Activated CD4-positive, alpha-beta memory T cell treated with anti-CD3 and anti-CD28 coated beads for 36 hours (primary cell): ENCODE results near the gene ATP2C2. TPM values are rescaled to one million over a fixed set of nuclear protein-coding genes. Genes with fewer than 3 reads are reported as not detected.

Experiments
- CTCF ChIA-PET: fragments of 350-600 bp; sonication (Branson Sonifier 250); formaldehyde crosslinking; loops from one replicate; lab custom pipeline; 2021; ENCODE audit warnings: antibody characterized with exemption, inconsistent platforms; lab: Charles Lee
- POLR2A ChIA-PET: fragments of 350-600 bp; sonication (Branson Sonifier 250); formaldehyde crosslinking; loops from one replicate; lab custom pipeline; 2021; ENCODE audit warnings: antibody characterized with exemption; lab: Charles Lee
- DNase-seq: peaks from one replicate; pipeline ENCODE4 v3.0.0-alpha.2; 2020
- H3K27ac Mint-ChIP-seq: one replicate; pipeline ENCODE4 v1.8.0; 2021; ENCODE audit warnings: mixed read lengths
- H3K27me3 Mint-ChIP-seq: one replicate; pipeline ENCODE4 v1.8.0; 2021; ENCODE audit warnings: mixed read lengths
- H3K36me3 Mint-ChIP-seq: one replicate; pipeline ENCODE4 v1.8.0; 2021; ENCODE audit warnings: mixed read lengths
- H3K4me1 Mint-ChIP-seq: one replicate; pipeline ENCODE4 v1.8.0; 2021; ENCODE audit warnings: low read depth, mixed read lengths
- H3K4me3 Mint-ChIP-seq: one replicate; pipeline ENCODE4 v1.8.0; 2021; ENCODE audit warnings: mild to moderate bottlenecking, mixed read lengths
- H3K9me3 Mint-ChIP-seq: one replicate; pipeline ENCODE4 v1.8.0; 2021; ENCODE audit warnings: mixed read lengths
- intact Hi-C: fragments of 100-400 bp; cut with micrococcal nuclease; formaldehyde crosslinking; loops from one replicate; pipeline ENCODE4 v1.15.1; 2023
- total RNA-seq, 2 experiments: library from RNA; stranded (reverse); gene quantifications; one replicate each; pipeline ENCODE4 v1.2.3, GENCODE V29; 2021

The ATP2C2 gene
- total RNA-seq, 2 experiments from 2014 or later: not detected

- H3K36me3 Mint-ChIP-seq: no peaks in the 10 kb centered on the region
- CTCF ChIA-PET: no interaction called here
These were observed 19.9 kb upstream of the ATP2C2 start for GRCh38 chr16:84348386-84348888.

DNA sequence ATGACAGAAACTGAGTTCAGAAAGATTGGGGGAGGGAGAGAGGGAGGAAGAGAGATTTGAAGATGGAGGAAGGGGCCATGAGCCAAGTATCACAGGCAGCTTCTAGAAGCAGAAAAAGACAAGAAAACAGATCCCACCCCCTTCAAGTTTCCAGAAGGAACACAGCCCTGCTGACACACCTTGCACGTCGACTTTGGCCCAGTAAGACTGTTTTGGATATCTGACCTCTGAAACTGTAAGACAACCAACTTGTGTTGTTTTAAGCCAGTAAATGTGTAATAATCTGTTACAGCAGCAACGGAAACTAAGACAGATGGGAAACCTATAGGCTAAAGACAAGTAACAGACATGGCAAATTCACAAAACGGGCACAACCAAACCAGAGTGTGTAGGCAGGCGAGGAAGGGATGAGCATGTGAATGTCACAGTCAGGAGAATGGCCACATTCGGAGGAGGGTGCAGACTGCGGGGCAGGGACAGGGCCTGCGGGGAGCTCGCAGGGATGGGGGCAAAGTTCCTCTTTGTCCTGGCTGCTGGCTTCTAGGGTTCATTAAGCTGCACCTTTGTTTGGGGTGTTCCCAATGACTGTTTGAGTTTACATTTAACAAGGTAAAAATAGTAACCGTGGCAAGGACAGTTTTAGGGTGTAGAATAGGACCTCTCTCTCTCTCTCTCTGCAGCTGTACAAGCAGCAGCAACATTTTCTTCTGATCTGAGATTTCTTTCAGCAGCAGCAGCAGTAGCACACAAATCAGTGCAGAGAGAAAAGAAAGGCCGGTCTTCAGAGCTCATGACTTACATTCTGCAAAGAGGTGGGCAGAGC lies 18.3 kb upstream of the ATP2C2 start:
- POLR2A ChIA-PET: no interaction called here
- no peaks in the 10 kb centered on the region for H3K9me3 Mint-ChIP-seq
- intact Hi-C loops: no loop called here
- H3K36me3 Mint-ChIP-seq: no peaks in the 10 kb centered on the region
- no peaks in the 10 kb centered on the region for H3K4me1 Mint-ChIP-seq
- no peak overlapping the region for H3K27ac Mint-ChIP-seq
- H3K27me3 Mint-ChIP-seq: peaks cover 6% of the 10 kb centered on the region
- CTCF ChIA-PET: no interaction called here
- no peak overlapping the region for H3K4me3 Mint-ChIP-seq
- DNase-seq: no peak

More at GRCh38 chr16:84348386-84348888, 19.9 kb upstream of the ATP2C2 start:
- intact Hi-C loops: no loop called here
- POLR2A ChIA-PET: no interaction called here
- Mint-ChIP-seq H3K27ac (no peak overlapping the region), H3K4me3 (no peak overlapping the region), H3K27me3 (peaks cover 6% of the 10 kb centered on the region), H3K4me1 (no peaks in the 10 kb centered on the region), H3K9me3 (no peaks in the 10 kb centered on the region)
- no peak for DNase-seq

- intact Hi-C loops: no loop called here
- Mint-ChIP-seq H3K27me3 (peaks cover 6% of the 10 kb centered on the region), H3K36me3 (no peaks in the 10 kb centered on the region), H3K27ac (no peak overlapping the region), H3K4me3 (no peak overlapping the region), H3K4me1 (no peaks in the 10 kb centered on the region), H3K9me3 (no peaks in the 10 kb centered on the region)
- ChIA-PET POLR2A (no interaction called here), CTCF (no interaction called here)
- DNase-seq: no peak
These were observed 17.5 kb upstream of the ATP2C2 start for GRCh38 chr16:84350685-84351400.

GRCh38 chr16:84351630-84352029 lies 16.7 kb upstream of the ATP2C2 start:
- ChIA-PET CTCF (no interaction called here), POLR2A (no interaction called here)
- Mint-ChIP-seq H3K36me3 (no peaks in the 10 kb centered on the region), H3K27me3 (peaks cover 4% of the 10 kb centered on the region), H3K9me3 (no peaks in the 10 kb centered on the region), H3K4me3 (no peak overlapping the region), H3K4me1 (no peaks in the 10 kb centered on the region), H3K27ac (no peak overlapping the region)
- no peak for DNase-seq
- intact Hi-C loops: no loop called here

- Mint-ChIP-seq H3K27ac (no peak overlapping the region), H3K9me3 (no peaks in the 10 kb centered on the region), H3K36me3 (no peaks in the 10 kb centered on the region), H3K27me3 (no peaks in the 10 kb centered on the region), H3K4me3 (no peak overlapping the region), H3K4me1 (peaks cover 5% of the 10 kb centered on the region)
- intact Hi-C loops: no loop called here
- CTCF ChIA-PET: no interaction called here
- DNase-seq: no peak
- POLR2A ChIA-PET: no interaction called here
These were observed 14.0 kb upstream of the ATP2C2 start for GRCh38 chr16:84354306-84354705.

DNA sequence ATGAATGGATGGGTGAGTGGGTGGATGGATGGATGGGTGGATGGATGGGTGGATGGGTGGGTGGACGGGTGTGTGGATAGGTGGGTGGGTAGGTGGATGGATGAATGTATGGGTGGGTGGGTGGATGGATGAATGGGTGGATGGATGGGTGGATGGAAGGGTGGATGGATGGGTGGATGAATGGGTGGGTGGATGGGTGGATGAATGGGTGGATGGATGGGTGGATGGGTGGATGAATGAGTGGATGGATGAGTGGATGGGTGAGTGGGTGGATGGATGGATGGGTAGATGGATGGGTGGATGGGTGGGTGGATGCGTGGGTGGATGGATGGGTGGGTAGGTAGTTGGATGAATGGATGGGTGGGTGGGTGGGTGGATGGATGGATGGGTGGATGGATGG lies 13.2 kb upstream of the ATP2C2 start:
- Mint-ChIP-seq H3K36me3 (no peaks in the 10 kb centered on the region), H3K9me3 (no peaks in the 10 kb centered on the region), H3K27me3 (peaks cover under 1% of the 10 kb centered on the region), H3K4me3 (no peak overlapping the region), H3K4me1 (peaks cover 13% of the 10 kb centered on the region), H3K27ac (no peak overlapping the region)
- DNase-seq: no peak
- CTCF ChIA-PET: no interaction called here
- intact Hi-C loops: no loop called here
- POLR2A ChIA-PET: no interaction called here

- H3K27ac Mint-ChIP-seq: no peak overlapping the region
- no peak for DNase-seq
- CTCF ChIA-PET: no interaction called here
- H3K9me3 Mint-ChIP-seq: no peaks in the 10 kb centered on the region
- H3K36me3 Mint-ChIP-seq: no peaks in the 10 kb centered on the region
- no peak overlapping the region for H3K4me3 Mint-ChIP-seq
- intact Hi-C loops: no loop called here
- peaks cover 2% of the 10 kb centered on the region for H3K27me3 Mint-ChIP-seq
- peaks cover 23% of the 10 kb centered on the region for H3K4me1 Mint-ChIP-seq
- POLR2A ChIA-PET: no interaction called here
These were observed 12.2 kb upstream of the ATP2C2 start for GRCh38 chr16:84356176-84356575.

GRCh38 chr16:84356591-84357116 lies 11.7 kb upstream of the ATP2C2 start:
- Mint-ChIP-seq H3K4me3 (no peak overlapping the region), H3K27me3 (peaks cover 2% of the 10 kb centered on the region), H3K9me3 (no peaks in the 10 kb centered on the region), H3K36me3 (no peaks in the 10 kb centered on the region), H3K27ac (no peak overlapping the region), H3K4me1 (peaks cover 23% of the 10 kb centered on the region)
- no peak for DNase-seq
- ChIA-PET CTCF (no interaction called here), POLR2A (no interaction called here)
- intact Hi-C loops: no loop called here

DNA sequence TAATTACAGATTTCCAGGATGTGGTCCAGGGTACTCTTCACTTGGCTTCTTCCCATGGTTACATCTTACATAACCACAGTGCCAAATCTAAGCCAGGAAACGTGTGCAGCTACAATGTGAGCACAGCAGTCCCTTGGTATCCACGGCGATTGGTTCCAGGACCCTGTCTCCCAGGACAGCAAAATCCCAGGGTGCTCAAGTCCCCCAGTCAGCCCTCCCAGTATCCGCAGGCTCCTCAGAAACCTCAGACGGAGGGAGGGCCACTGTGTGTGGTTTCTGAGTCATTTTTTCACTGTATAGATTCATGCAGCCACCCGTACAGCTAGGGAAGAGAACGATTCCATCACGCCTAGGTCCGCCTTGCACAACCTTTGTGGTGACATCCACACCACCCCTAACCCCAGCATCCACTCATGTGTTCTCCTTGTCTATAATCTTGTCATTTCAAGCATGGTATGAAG lies 11.1 kb upstream of the ATP2C2 start:
- no peaks in the 10 kb centered on the region for H3K36me3 Mint-ChIP-seq
- DNase-seq: peak; percentile 67

DNA sequence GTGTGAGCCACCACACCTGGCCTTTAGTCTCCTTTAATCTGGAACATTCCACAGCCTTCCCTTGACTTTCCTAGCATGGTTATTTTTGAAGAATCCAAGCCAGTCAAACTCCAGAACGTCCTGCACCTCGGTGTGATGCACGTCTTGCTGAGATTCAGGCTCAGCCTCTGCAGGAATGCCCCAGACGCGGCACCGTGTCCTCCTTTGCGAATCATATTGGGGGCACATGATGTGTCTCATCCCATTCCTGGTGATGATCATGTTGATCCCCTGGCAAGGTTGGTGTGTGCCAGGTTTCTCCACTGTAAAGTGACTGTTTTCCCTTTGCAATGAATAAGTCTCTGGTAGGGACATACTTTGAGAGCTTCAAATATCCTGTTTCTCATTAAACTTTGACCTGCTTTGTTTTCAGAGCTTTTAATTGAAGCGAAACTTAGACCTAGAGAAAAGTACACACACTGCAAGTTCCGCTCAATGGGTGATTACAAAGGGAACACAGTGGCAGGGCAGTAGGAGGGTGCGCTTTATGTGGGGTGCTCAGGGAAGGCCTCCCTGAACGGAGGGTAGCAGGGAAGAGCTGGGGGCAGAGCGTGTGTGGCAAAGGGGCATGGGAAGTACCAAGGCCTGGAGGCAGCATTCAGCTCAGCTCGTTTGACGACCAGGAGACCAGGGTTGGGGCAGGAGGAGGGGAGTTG lies 9.6 kb upstream of the ATP2C2 start:
- POLR2A ChIA-PET: no interaction called here
- Mint-ChIP-seq H3K27ac (no peak overlapping the region), H3K9me3 (no peaks in the 10 kb centered on the region)

More for the DNA sequence above, 11.1 kb upstream of the ATP2C2 start:
- no peak overlapping the region for H3K27ac Mint-ChIP-seq
- peaks cover 23% of the 10 kb centered on the region for H3K4me1 Mint-ChIP-seq
- no peaks in the 10 kb centered on the region for H3K9me3 Mint-ChIP-seq
- peaks cover 2% of the 10 kb centered on the region for H3K27me3 Mint-ChIP-seq
- intact Hi-C loops: no loop called here
- ChIA-PET POLR2A (no interaction called here), CTCF (no interaction called here)
- H3K4me3 Mint-ChIP-seq: no peak overlapping the region

DNA sequence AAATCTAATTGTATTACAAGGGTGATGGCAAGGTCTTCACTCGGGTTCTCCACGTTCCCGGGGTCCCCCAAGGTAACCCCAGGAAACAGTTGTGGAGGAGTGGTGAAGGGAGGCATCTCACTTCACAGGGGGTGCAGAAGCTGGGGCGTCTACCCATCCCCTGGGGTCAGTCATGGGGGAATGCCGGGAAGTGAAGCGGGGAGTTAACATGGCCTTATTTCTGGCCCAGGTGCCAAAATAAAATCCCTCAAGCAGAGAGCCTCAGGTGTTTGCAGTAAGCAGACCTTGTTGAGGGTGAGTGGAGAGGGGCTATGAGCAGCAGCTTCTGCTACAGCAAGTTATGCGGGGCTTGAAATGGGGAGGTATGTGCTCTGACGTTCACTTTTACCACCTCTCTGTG lies 9.0 kb upstream of the ATP2C2 start:
- Mint-ChIP-seq H3K36me3 (no peaks in the 10 kb centered on the region), H3K9me3 (no peaks in the 10 kb centered on the region), H3K4me1 (peaks cover 23% of the 10 kb centered on the region), H3K27me3 (peaks cover 3% of the 10 kb centered on the region), H3K4me3 (no peak overlapping the region), H3K27ac (no peak overlapping the region)
- intact Hi-C loops: no loop called here
- ChIA-PET POLR2A (no interaction called here), CTCF (no interaction called here)
- DNase-seq: no peak

More for the DNA sequence above, 9.6 kb upstream of the ATP2C2 start:
- H3K27me3 Mint-ChIP-seq: peaks cover 2% of the 10 kb centered on the region
- peaks cover 23% of the 10 kb centered on the region for H3K4me1 Mint-ChIP-seq
- intact Hi-C loops: no loop called here
- CTCF ChIA-PET: no interaction called here
- H3K36me3 Mint-ChIP-seq: no peaks in the 10 kb centered on the region
- no peak overlapping the region for H3K4me3 Mint-ChIP-seq
- no peak for DNase-seq

DNA sequence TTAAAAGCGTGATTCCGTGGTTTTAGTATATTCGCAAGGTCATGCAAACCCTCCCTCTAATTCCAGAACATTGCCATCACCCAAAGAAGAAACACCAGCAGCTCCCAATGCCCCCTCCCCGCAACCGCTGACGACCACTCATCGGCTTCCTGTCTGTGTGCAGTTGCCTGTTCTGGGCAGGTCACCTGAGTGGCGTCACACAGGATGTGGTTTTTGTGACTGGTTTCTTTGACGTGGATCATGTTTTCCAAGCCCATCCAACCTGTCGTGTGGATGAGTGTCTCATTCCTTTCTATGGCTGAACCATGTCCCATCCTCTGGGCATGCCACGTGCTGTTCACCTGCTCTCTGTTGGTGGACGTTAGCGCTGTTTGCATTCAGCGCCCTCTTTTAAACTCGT lies 8.2 kb upstream of the ATP2C2 start:
- H3K9me3 Mint-ChIP-seq: no peaks in the 10 kb centered on the region
- peak; percentile 83 for DNase-seq
- H3K4me1 Mint-ChIP-seq: peaks cover 23% of the 10 kb centered on the region
- ChIA-PET CTCF (no interaction called here), POLR2A (no interaction called here)
- no peaks in the 10 kb centered on the region for H3K36me3 Mint-ChIP-seq
- H3K27ac Mint-ChIP-seq: peak overlapping the region; percentile 70
- peaks cover 4% of the 10 kb centered on the region for H3K27me3 Mint-ChIP-seq
- H3K4me3 Mint-ChIP-seq: peak overlapping the region; percentile 40
- intact Hi-C loops: no loop called here
